GM12892 (cell line): ENCODE results near the gene ATXN7L3.

Source experiments
- DNase-seq: peaks from one replicate; pipeline ENCODE4 v3.0.0; 2011; ENCODE audit not compliant: insufficient read length
- FAIRE-seq: peaks from 2 replicates; lab custom pipeline; 2011; peaks lifted over from hg19 to GRCh38; lab: Jason Lieb, UNC
- POLR2A ChIP-seq: IDR thresholded peaks from 2 replicates; pipeline ENCODE4 v1.6.1; 2011; ENCODE audit warnings: low read depth, low read length, control low read depth
- POLR2AphosphoS5 ChIP-seq: IDR thresholded peaks from 2 replicates; pipeline ENCODE4 v1.6.1; 2011; ENCODE audit warnings: low read depth, low read length, control low read depth
- TAF1 ChIP-seq: IDR thresholded peaks from 2 replicates; pipeline ENCODE4 v1.6.1; 2011; ENCODE audit warnings: low read depth, mild to moderate bottlenecking, control low read depth, low read length, borderline replicate concordance

Gene ATXN7L3

GRCh38 chr17:44177640-44178039 lies 22.0 kb downstream of the ATXN7L3 start:
- FAIRE-seq (no peak), DNase-seq (no peak)
- TF ChIP-seq POLR2AphosphoS5, result no peak
- TF ChIP-seq POLR2A, result no peak
- no peak for TF ChIP-seq TAF1

GRCh38 chr17:44176671-44177501 lies 22.8 kb downstream of the ATXN7L3 start:
- TF ChIP-seq TAF1, result no peak
- TF ChIP-seq POLR2A, result no peak
- no peak for TF ChIP-seq POLR2AphosphoS5
- FAIRE-seq (no peak), DNase-seq (no peak)

- TF ChIP-seq TAF1, result no peak
- no peak for TF ChIP-seq POLR2A
- no peak for TF ChIP-seq POLR2AphosphoS5
- FAIRE-seq, result no peak
- DNase-seq, result no peak
Observed at GRCh38 chr17:44176257-44176656, 23.4 kb downstream of the ATXN7L3 start.

DNA sequence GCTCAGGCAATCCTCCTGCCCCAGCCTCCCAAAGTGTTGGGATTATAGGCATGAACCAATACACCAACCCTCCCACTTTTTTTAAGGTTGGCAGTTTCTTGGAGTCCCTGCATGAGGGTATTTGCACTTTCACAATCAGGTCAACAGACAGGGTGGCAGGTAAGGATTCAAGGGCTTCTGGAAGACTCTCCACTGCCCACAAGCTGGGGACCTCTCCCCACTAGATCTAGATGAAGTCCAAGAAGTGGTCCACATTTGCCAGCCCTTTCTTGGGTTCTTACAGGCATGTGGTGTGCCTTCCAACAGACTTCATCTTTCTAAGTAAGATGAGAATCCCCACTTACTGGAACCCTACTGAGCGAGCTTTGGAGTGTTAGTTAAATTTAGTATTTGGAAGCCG lies 25.3 kb downstream of the ATXN7L3 start:
- no peak for FAIRE-seq
- DNase-seq, result no peak
- TF ChIP-seq POLR2A (no peak), TAF1 (no peak), POLR2AphosphoS5 (no peak)

DNA sequence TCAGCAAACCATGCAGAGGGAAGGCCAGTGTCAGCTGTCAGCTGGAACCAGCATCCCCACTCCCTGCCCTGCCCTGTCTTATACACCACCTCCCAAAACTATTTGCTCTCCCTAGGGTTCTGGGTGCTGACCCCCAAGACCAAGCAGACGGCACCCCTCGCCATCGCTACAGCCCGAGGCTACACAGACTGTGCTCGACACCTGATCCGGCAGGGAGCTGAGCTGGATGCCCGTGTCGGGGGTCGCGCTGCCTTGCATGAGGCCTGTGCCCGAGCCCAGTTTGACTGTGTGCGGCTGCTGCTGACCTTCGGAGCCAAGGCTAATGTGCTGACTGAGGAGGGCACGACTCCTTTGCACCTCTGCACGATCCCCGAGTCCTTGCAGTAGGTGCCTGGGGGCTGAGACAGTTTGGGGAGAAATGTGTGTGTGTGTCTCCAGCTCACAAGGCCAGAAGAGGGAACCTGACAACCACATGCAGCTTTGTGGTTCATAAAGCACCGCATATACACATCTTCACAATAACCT lies 27.7 kb downstream of the ATXN7L3 start:
- DNase-seq (no peak), FAIRE-seq (no peak)
- TF ChIP-seq TAF1 (no peak), POLR2AphosphoS5 (no peak), POLR2A (no peak)

GRCh38 chr17:44170499-44171201 lies 29.0 kb downstream of the ATXN7L3 start, which contains the start of gene ASB16:
TSS of gene ASB16 (plus strand) at chr17:44170704. CDS start at chr17:44170790, 86 bp downstream.
- TF ChIP-seq POLR2A (no peak), TAF1 (no peak), POLR2AphosphoS5 (no peak)
- FAIRE-seq, result no peak
- DNase-seq, result no peak

DNA sequence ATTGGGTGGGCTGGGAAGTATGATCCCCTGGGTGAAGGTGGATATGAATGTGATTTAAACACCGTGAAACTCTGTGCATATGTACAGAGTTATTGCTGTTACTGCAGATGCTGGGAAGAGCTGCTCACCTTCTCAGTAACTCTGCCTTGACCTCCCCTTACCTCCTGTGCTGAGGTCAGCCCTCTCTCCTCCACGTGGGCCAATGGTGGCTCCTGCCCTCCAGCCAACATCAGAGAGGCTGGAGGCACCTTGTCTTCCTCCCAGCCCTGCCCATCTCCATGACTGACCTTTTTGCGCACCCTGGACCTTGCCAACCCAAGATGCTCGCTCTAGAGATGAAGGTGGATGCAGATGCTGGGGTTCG lies 29.6 kb downstream of the ATXN7L3 start:
- TF ChIP-seq TAF1 (no peak), POLR2AphosphoS5 (no peak), POLR2A (no peak)
- no peak for FAIRE-seq
- no peak for DNase-seq

- FAIRE-seq, result no peak
- TF ChIP-seq POLR2A, result no peak
- no peak for TF ChIP-seq TAF1
- no peak for TF ChIP-seq POLR2AphosphoS5
- no peak for DNase-seq
Observed at GRCh38 chr17:44167181-44167861, 32.4 kb downstream of the ATXN7L3 start.

GRCh38 chr17:44164476-44164875 lies 35.2 kb downstream of the ATXN7L3 start:
- TF ChIP-seq POLR2A (no peak), POLR2AphosphoS5 (no peak), TAF1 (no peak)
- no peak for FAIRE-seq
- DNase-seq, result no peak

DNA sequence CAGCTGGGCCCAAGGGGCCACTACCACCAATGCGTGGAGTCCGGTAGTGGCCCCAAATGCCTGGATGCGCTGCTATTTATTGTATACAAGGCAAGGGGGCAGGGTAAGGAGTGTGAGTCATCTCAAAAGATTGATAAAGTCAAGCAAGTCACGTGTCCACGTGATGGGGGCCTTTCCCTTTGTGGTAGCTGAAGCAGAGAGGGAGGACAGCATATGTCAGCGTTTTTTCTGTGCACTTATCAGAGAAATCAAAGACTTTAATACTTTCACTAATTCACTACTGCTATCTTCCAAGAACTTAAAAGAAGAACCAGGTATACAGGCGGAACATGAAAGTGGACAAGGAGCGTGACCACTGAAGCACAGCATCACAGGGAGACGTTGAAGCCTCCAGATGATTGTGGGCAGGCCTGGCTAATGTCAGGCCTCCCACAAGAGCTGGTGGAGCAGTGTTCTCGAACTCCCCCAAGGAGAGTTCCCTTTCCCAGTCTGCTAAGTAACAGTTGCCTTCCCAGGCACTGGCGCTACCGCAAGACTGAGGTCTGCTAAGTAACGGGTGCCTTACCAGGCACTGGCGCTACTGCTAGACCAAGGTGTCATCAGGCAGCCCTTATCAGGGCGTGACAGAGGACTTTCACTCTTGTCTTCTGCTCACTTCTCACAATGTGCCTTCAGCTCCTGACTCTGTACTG lies 40.0 kb downstream of the ATXN7L3 start:
- TF ChIP-seq POLR2A, result no peak
- TF ChIP-seq POLR2AphosphoS5, result no peak
- TF ChIP-seq TAF1, result no peak
- DNase-seq, result no peak
- peak; percentile 46 for FAIRE-seq

DNA sequence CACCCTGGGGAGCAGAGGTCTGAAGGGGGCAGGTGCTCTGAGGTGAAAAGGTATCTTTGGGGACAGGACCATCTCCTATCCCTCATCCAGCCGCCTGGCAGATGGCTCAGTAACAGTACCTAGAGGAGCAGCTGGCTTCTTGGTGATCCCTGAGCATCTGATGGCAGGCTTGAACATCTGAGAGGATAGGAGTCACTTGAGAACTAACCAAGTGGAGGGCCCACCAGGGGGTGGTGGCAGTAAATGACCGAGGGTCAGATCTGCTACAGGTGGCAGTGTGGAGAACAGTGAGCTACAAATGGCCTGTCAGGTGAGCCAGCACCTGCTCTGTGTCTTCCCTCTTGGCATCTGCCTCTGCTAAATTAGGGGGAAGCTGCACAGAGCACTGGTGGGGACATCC lies 44.2 kb downstream of the ATXN7L3 start:
- FAIRE-seq, result no peak
- DNase-seq, result no peak
- TF ChIP-seq TAF1, result no peak
- no peak for TF ChIP-seq POLR2A
- TF ChIP-seq POLR2AphosphoS5, result no peak
